HFFc6 (cell line): ENCODE measurements around the gene TTC3. TPM values are rescaled to one million over a fixed set of nuclear protein-coding genes. Genes with fewer than 3 reads are reported as not detected.

Experiments
- DNase-seq: peaks from one replicate; pipeline ENCODE4 v3.0.0-alpha.2; 2018
- H3K27ac Mint-ChIP-seq: 2 replicates; pipeline ENCODE4 v1.8.0; 2020; ENCODE audit warnings: mild to moderate bottlenecking, mixed read lengths
- H3K27me3 Mint-ChIP-seq: 2 replicates; pipeline ENCODE4 v1.8.0; 2021; ENCODE audit warnings: mild to moderate bottlenecking, moderate library complexity, mixed read lengths; ENCODE audit not compliant: insufficient read depth
- H3K36me3 Mint-ChIP-seq: 2 replicates; pipeline ENCODE4 v1.8.0; 2021; ENCODE audit warnings: low read depth, mixed read lengths
- H3K4me1 Mint-ChIP-seq: 2 replicates; pipeline ENCODE4 v1.8.0; 2020; ENCODE audit warnings: low read depth, mixed read lengths
- H3K4me3 Mint-ChIP-seq: 2 replicates; pipeline ENCODE4 v1.8.0; 2020; ENCODE audit warnings: mild to moderate bottlenecking, moderate library complexity, mixed read lengths
- H3K9me3 Mint-ChIP-seq: 2 replicates; pipeline ENCODE4 v1.8.0; 2020; ENCODE audit warnings: mild to moderate bottlenecking, mixed read lengths
- CTCF ChIP-seq: fragments of 200-600 bp; sonication (generic); IDR thresholded peaks from 2 replicates; pipeline ENCODE4 v1.5.0; 2021; ENCODE audit warnings: antibody characterized with exemption, mild to moderate bottlenecking
- total RNA-seq, 6 experiments: library from RNA; stranded (reverse); fragmentation: NEBNext Ultra II Directional; extraction: Animal tissue kit (Norgen Biotek cat#: 25700); gene quantifications; 2 replicates in 1 of 6; 3 replicates in 5 of 6; pipeline ENCODE4 v1.2.3, GENCODE V29; 2021

Gene TTC3
- total RNA-seq, 6 experiments from 2014 or later: 123 to 173 (median 134) TPM

GRCh38 chr21:37157938-37158337, 84.9 kb downstream of the TTC3 start:
- Mint-ChIP-seq H3K9me3 (no peaks in the 10 kb centered on the region), H3K4me1 (peaks cover 19% of the 10 kb centered on the region), H3K36me3 (peaks cover 51% of the 10 kb centered on the region), H3K27ac (no peak overlapping the region), H3K4me3 (no peak overlapping the region), H3K27me3 (no peaks in the 10 kb centered on the region)
- DNase-seq: no peak
- TF ChIP-seq CTCF: no peak

GRCh38 chr21:37159053-37159776, 86.2 kb downstream of the TTC3 start:
- Mint-ChIP-seq H3K27me3 (no peaks in the 10 kb centered on the region), H3K4me3 (no peak overlapping the region), H3K4me1 (peaks cover 6% of the 10 kb centered on the region; the same call in 1 of the 2 replicates), H3K9me3 (no peaks in the 10 kb centered on the region), H3K36me3 (peaks cover 51% of the 10 kb centered on the region), H3K27ac (no peak overlapping the region)
- no peak for DNase-seq
- TF ChIP-seq CTCF: no peak

- Mint-ChIP-seq H3K27me3 (no peaks in the 10 kb centered on the region), H3K4me1 (peaks cover 6% of the 10 kb centered on the region; the same call in 1 of the 2 replicates), H3K27ac (no peak overlapping the region), H3K36me3 (peaks cover 50% of the 10 kb centered on the region), H3K9me3 (no peaks in the 10 kb centered on the region), H3K4me3 (no peak overlapping the region)
- no peak for TF ChIP-seq CTCF
- DNase-seq: no peak
Measured at GRCh38 chr21:37159949-37160348, 86.9 kb downstream of the TTC3 start.

- H3K27ac Mint-ChIP-seq: no peak overlapping the region
- H3K27me3 Mint-ChIP-seq: no peaks in the 10 kb centered on the region; the same call in 1 of the 2 replicates
- no peaks in the 10 kb centered on the region for H3K4me1 Mint-ChIP-seq
- no peak for TF ChIP-seq CTCF
- no peaks in the 10 kb centered on the region for H3K9me3 Mint-ChIP-seq
- DNase-seq: no peak
- peaks cover 24% of the 10 kb centered on the region for H3K36me3 Mint-ChIP-seq
- H3K4me3 Mint-ChIP-seq: no peak overlapping the region
Measured at GRCh38 chr21:37164742-37165141, 91.7 kb downstream of the TTC3 start.

- no peaks in the 10 kb centered on the region for H3K9me3 Mint-ChIP-seq
- H3K36me3 Mint-ChIP-seq: peaks cover 24% of the 10 kb centered on the region
Measured at GRCh38 chr21:37165586-37165985, 92.5 kb downstream of the TTC3 start.

More at GRCh38 chr21:37165586-37165985, 92.5 kb downstream of the TTC3 start:
- TF ChIP-seq CTCF: no peak
- Mint-ChIP-seq H3K27me3 (no peaks in the 10 kb centered on the region; the same call in 1 of the 2 replicates), H3K4me3 (no peak overlapping the region), H3K4me1 (no peaks in the 10 kb centered on the region; the same call in 1 of the 2 replicates), H3K27ac (no peak overlapping the region)
- DNase-seq: no peak
